ENCODE measurements around the gene HRH3. TPM values are rescaled to one million over a fixed set of nuclear protein-coding genes. Genes with fewer than 3 reads are reported as not detected.

HRH3 gene
- total RNA-seq, 1 experiment from 2014 or later: 1.8 TPM

DNA sequence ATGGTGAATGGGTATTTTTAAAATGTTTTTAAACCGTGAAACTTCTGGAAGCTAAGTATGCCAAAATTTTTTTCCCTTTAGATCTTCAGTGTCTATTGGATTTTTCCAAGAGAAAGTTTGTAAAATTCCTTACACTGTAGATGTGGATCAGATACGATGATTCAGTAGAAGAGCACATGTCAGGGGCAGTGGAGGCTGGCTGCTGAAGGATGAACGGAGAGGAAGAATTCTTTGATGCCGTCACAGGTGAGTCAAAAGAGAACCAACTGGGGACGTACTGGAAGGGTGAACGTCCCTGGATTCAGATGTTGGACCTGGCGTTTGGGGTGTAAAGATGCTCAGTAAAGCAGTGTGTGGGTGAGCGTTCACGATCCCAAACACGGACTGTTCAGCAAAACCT is 35.9 kb upstream of the HRH3 start:
- no peak overlapping the region for H4K8ac ChIP-seq (replicated peaks; ENCODE audit: insufficient read length, low read depth, low read length)
- no peak for DNase-seq
- H3K4me1 ChIP-seq (ENCODE audit: insufficient read depth, low read length): no peaks in the 10 kb centered on the region
- no peak overlapping the region for H2BK120ac ChIP-seq (ENCODE audit: low read depth, low read length, poor library complexity, severe bottlenecking)
- no peak overlapping the region for H2BK15ac ChIP-seq (ENCODE audit: low read depth, low read length)
- H3K4me2 ChIP-seq (ENCODE audit: insufficient read depth, insufficient read length, low read length): no peak overlapping the region
- peaks cover 2% of the 10 kb centered on the region; the same call in 1 of the 2 replicates for H3K79me2 ChIP-seq (ENCODE audit: insufficient read depth, low read length)
- H3K9me3 ChIP-seq (ENCODE audit: control insufficient read depth, low read depth, low read length): no peaks in the 10 kb centered on the region
- no peaks in the 10 kb centered on the region for H3K9me3 Mint-ChIP-seq
- H3K27me3 Mint-ChIP-seq (ENCODE audit: low read depth): no peaks in the 10 kb centered on the region
- H2BK5ac ChIP-seq (ENCODE audit: insufficient read length, low read length): no peak overlapping the region
- H3K27me3 ChIP-seq (ENCODE audit: insufficient read depth, low read length): no peaks in the 10 kb centered on the region
- H3K4me1 Mint-ChIP-seq: peaks cover 5 to 7% of the 10 kb centered on the region in 2 experiments
- no peak overlapping the region for H3T11ph ChIP-seq (ENCODE audit: low read length)
- no peak overlapping the region for H3K14ac ChIP-seq (ENCODE audit: insufficient read depth, low read length)
- no peak overlapping the region for H3K9ac ChIP-seq (ENCODE audit: extremely low read depth, insufficient read length, low read length)
- H3K23ac ChIP-seq (ENCODE audit: insufficient read length, low read depth, low read length): no peak overlapping the region
- H3K4ac ChIP-seq (ENCODE audit: low read depth, low read length): no peak overlapping the region
- no peak overlapping the region; a peak in 1 of 7 replicates for H3K27ac Mint-ChIP-seq
- TF ChIP-seq, protein P1, sequence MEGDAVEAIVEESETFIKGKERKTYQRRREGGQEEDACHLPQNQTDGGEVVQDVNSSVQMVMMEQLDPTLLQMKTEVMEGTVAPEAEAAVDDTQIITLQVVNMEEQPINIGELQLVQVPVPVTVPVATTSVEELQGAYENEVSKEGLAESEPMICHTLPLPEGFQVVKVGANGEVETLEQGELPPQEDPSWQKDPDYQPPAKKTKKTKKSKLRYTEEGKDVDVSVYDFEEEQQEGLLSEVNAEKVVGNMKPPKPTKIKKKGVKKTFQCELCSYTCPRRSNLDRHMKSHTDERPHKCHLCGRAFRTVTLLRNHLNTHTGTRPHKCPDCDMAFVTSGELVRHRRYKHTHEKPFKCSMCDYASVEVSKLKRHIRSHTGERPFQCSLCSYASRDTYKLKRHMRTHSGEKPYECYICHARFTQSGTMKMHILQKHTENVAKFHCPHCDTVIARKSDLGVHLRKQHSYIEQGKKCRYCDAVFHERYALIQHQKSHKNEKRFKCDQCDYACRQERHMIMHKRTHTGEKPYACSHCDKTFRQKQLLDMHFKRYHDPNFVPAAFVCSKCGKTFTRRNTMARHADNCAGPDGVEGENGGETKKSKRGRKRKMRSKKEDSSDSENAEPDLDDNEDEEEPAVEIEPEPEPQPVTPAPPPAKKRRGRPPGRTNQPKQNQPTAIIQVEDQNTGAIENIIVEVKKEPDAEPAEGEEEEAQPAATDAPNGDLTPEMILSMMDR (conservative IDR thresholded peaks at IDR 0.05): no peak
- no peak overlapping the region for H2BK20ac ChIP-seq (ENCODE audit: low read depth, low read length, poor library complexity, severe bottlenecking)
- H3K36me3 Mint-ChIP-seq (ENCODE audit: insufficient read depth in 1 of 3, low read depth in 3 of 3): peaks cover 3 to 44% (median 21%) of the 10 kb centered on the region in 3 experiments; a peak in 5 of 7 replicates
- H4K5ac ChIP-seq (ENCODE audit: insufficient read length, low read depth, low read length): no peak overlapping the region
- H3K79me1 ChIP-seq (ENCODE audit: insufficient read depth, low read depth, low read length, poor library complexity, severe bottlenecking): no peaks in the 10 kb centered on the region
- H3K4me3 Mint-ChIP-seq: no peak overlapping the region
- no peak overlapping the region for H4K91ac ChIP-seq (ENCODE audit: insufficient read length, low read depth, low read length)
- no peak overlapping the region for H2AK5ac ChIP-seq (ENCODE audit: insufficient read length, low read length)
- no peak overlapping the region for H2BK12ac ChIP-seq (ENCODE audit: insufficient read length, low read depth, low read length)
- no peak overlapping the region for H3K18ac ChIP-seq (ENCODE audit: insufficient read length, low read depth, low read length)
- no peaks in the 10 kb centered on the region for H4K20me1 ChIP-seq (ENCODE audit: control insufficient read depth, insufficient read depth, insufficient read length)
- no peak overlapping the region for H2AFZ ChIP-seq (ENCODE audit: low read length)
- WGBS (ENCODE audit: extremely low coverage, insufficient read length, low lambda C conversion rate): no CpG with 5 or more reads among the region's 10 CpGs
- no peak overlapping the region for H3K56ac ChIP-seq (ENCODE audit: insufficient read length, low read depth, low read length)
- no peak overlapping the region for H3K27ac ChIP-seq (ENCODE audit: insufficient read length, low read depth, low read length)
- H3K23me2 ChIP-seq (ENCODE audit: insufficient read length, low read depth, low read length, poor library complexity, severe bottlenecking): no peaks in the 10 kb centered on the region
